Activated T-helper 1 cell treated with Interleukin-2 at 50 U/mL for 16 hours (primary cell): Measurements from ENCODE around the gene UNC13B.

ENCODE experiments used
- DNase-seq: peaks from one replicate; pipeline ENCODE4 v3.0.0-alpha.2; 2020; ENCODE audit warnings: low read depth

The UNC13B gene

GRCh38 chr9:35277628-35278359 is 116.0 kb downstream of the UNC13B start:
- DNase-seq, result no peak

- DNase-seq, result no peak
These were observed 118.1 kb downstream of the UNC13B start for GRCh38 chr9:35279946-35280345.

- no peak for DNase-seq
These were observed 118.6 kb downstream of the UNC13B start for GRCh38 chr9:35280399-35280798.

GRCh38 chr9:35285731-35286130 is 123.9 kb downstream of the UNC13B start:
- DNase-seq, result no peak

- no peak for DNase-seq
These were observed 124.6 kb downstream of the UNC13B start for GRCh38 chr9:35286381-35286780.

GRCh38 chr9:35287987-35288632 is 126.3 kb downstream of the UNC13B start:
- no peak for DNase-seq

GRCh38 chr9:35288778-35289177 is 127.0 kb downstream of the UNC13B start:
- DNase-seq, result no peak

- no peak for DNase-seq
These were observed 131.7 kb downstream of the UNC13B start for GRCh38 chr9:35293376-35293964.

GRCh38 chr9:35294066-35294465 is 132.3 kb downstream of the UNC13B start:
- DNase-seq, result no peak

- DNase-seq, result no peak
These were observed 132.7 kb downstream of the UNC13B start for GRCh38 chr9:35294556-35294955.

GRCh38 chr9:35295369-35296036 is 133.7 kb downstream of the UNC13B start:
- DNase-seq, result no peak

GRCh38 chr9:35303567-35303966 is 141.8 kb downstream of the UNC13B start:
- no peak for DNase-seq

GRCh38 chr9:35306283-35306682 is 144.5 kb downstream of the UNC13B start:
- no peak for DNase-seq

- no peak for DNase-seq
These were observed 146.5 kb downstream of the UNC13B start for GRCh38 chr9:35308316-35308715.

GRCh38 chr9:35311891-35312639 is 150.3 kb downstream of the UNC13B start:
- DNase-seq, result no peak

GRCh38 chr9:35313460-35313859 is 151.7 kb downstream of the UNC13B start:
- DNase-seq, result no peak

- no peak for DNase-seq
These were observed 152.1 kb downstream of the UNC13B start for GRCh38 chr9:35313916-35314315.

- no peak for DNase-seq
These were observed 156.9 kb downstream of the UNC13B start for GRCh38 chr9:35318741-35319140.

- DNase-seq, result no peak
These were observed 160.5 kb downstream of the UNC13B start for GRCh38 chr9:35322075-35322885.

GRCh38 chr9:35324966-35325365 is 163.2 kb downstream of the UNC13B start:
- DNase-seq, result no peak

GRCh38 chr9:35333551-35333950 is 171.7 kb downstream of the UNC13B start:
- DNase-seq, result no peak
